ENCODE results near the gene SLC25A12.

GRCh38 chr2:171910494-171910893, 16.4 kb upstream of the SLC25A12 start:
- TF ChIP-seq EZH2 (IDR thresholded peaks at IDR 0.05): no peak
- no peak for TF ChIP-seq POLR2AphosphoS5 (IDR thresholded peaks at IDR 0.05; ENCODE audit: borderline replicate concordance, low read depth, low read length)
- no peak for TF ChIP-seq FOXP2 (optimal IDR thresholded peaks at IDR 0.05; ENCODE audit: control extremely low read depth, extremely low read length, insufficient read depth)

Measured in SK-N-MC (cell line).